C4-2B (cell line): Measurements from ENCODE around the gene CALY.

Source experiments
- ZFX ChIP-seq: fragments of 450-650 bp; IDR thresholded peaks from 2 replicates; pipeline ENCODE4 v1.6.1; 2017
- TF ChIP-seq, protein P1 (sequence below): fragments of 450-650 bp; conservative IDR thresholded peaks from 2 replicates; pipeline ENCODE4 v1.5.1; 2017; ENCODE audit warnings: mild to moderate bottlenecking

DNA sequence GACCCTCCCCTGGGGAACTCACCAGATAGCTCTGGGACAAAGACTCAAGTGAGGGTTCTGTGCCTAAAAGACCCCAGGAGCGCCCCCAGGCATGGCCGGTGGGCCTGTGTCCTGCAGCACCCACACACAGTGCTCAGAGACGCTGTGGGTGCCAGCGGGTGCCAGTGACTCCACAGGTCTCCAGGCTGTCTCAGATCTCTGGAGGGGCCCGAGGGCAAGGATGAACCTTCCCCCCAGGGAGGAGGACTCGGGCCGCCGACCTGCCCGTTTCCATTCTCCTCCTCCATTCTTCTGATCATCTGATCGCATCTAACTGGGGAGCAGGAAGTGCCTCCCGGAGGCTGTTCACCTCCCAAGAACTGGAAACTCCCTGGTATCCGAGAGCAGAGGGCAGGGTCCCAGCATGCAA is 61.0 kb downstream of the CALY start:
- TF ChIP-seq, protein P1, sequence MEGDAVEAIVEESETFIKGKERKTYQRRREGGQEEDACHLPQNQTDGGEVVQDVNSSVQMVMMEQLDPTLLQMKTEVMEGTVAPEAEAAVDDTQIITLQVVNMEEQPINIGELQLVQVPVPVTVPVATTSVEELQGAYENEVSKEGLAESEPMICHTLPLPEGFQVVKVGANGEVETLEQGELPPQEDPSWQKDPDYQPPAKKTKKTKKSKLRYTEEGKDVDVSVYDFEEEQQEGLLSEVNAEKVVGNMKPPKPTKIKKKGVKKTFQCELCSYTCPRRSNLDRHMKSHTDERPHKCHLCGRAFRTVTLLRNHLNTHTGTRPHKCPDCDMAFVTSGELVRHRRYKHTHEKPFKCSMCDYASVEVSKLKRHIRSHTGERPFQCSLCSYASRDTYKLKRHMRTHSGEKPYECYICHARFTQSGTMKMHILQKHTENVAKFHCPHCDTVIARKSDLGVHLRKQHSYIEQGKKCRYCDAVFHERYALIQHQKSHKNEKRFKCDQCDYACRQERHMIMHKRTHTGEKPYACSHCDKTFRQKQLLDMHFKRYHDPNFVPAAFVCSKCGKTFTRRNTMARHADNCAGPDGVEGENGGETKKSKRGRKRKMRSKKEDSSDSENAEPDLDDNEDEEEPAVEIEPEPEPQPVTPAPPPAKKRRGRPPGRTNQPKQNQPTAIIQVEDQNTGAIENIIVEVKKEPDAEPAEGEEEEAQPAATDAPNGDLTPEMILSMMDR: no peak
- no peak for TF ChIP-seq ZFX
